ENCODE results near the gene HTR2C. TPM values are rescaled to one million over a fixed set of nuclear protein-coding genes. Genes with fewer than 3 reads are reported as not detected.
"Not testable (repeated sequence)": the region's sequence is repeated elsewhere in the genome, so short reads cannot be mapped to it uniquely, and the experiment has no call there.

Gene HTR2C
- total RNA-seq, 1 donor from 2014 or later = not detected

GRCh38 chrX:114932550-114932949 is 348.7 kb downstream of the HTR2C start:
- Histone ChIP-seq H3K9ac (ENCODE audit: low read depth in 1 of 3, low read length in 3 of 3) (no peak overlapping the region), H3K36me3 (ENCODE audit: control insufficient read depth in 3 of 3, insufficient read depth in 3 of 3, low read length in 3 of 3) (no peaks in the 10 kb centered on the region), H3K27ac (ENCODE audit: low read depth, low read length) (no peak overlapping the region), H3K4me3 (ENCODE audit: low read length in 3 of 3) (no peak overlapping the region), H3K4me1 (ENCODE audit: control insufficient read depth in 3 of 3, insufficient read depth in 3 of 3, low read length in 3 of 3) (no peaks in the 10 kb centered on the region), H3K27me3 (ENCODE audit: control insufficient read depth in 3 of 3, insufficient read depth in 3 of 3, low read length in 3 of 3) (no peaks in the 10 kb centered on the region), H3K9me3 (ENCODE audit: control insufficient read depth in 3 of 3, low read length in 3 of 3) (no peaks in the 10 kb centered on the region)

- H3K27me3 ChIP-seq (ENCODE audit: control insufficient read depth in 3 of 3, insufficient read depth in 3 of 3, low read length in 3 of 3); H3K4me3 ChIP-seq (ENCODE audit: low read length in 3 of 3); H3K9ac ChIP-seq (ENCODE audit: low read depth in 1 of 3, low read length in 3 of 3); H3K9me3 ChIP-seq (ENCODE audit: control insufficient read depth in 3 of 3, low read length in 3 of 3); H3K27ac ChIP-seq (ENCODE audit: low read depth, low read length); H3K4me1 ChIP-seq (ENCODE audit: control insufficient read depth in 3 of 3, insufficient read depth in 3 of 3, low read length in 3 of 3); H3K36me3 ChIP-seq (ENCODE audit: control insufficient read depth in 3 of 3, insufficient read depth in 3 of 3, low read length in 3 of 3): not testable (repeated sequence)
These were observed 349.4 kb downstream of the HTR2C start for GRCh38 chrX:114933291-114933690.

- H3K9ac ChIP-seq (ENCODE audit: low read depth in 1 of 3, low read length in 3 of 3); H3K4me3 ChIP-seq (ENCODE audit: low read length in 3 of 3); H3K9me3 ChIP-seq (ENCODE audit: control insufficient read depth in 3 of 3, low read length in 3 of 3); H3K27ac ChIP-seq (ENCODE audit: low read depth, low read length); H3K36me3 ChIP-seq (ENCODE audit: control insufficient read depth in 3 of 3, insufficient read depth in 3 of 3, low read length in 3 of 3); H3K27me3 ChIP-seq (ENCODE audit: control insufficient read depth in 3 of 3, insufficient read depth in 3 of 3, low read length in 3 of 3); H3K4me1 ChIP-seq (ENCODE audit: control insufficient read depth in 3 of 3, insufficient read depth in 3 of 3, low read length in 3 of 3): not testable (repeated sequence)
These were observed 353.2 kb downstream of the HTR2C start for GRCh38 chrX:114937090-114937489.

GRCh38 chrX:114952696-114953095 is 368.8 kb downstream of the HTR2C start:
- no peak overlapping the region for H3K27ac ChIP-seq (ENCODE audit: low read depth, low read length)
- no peak overlapping the region for H3K4me3 ChIP-seq (ENCODE audit: low read length in 3 of 3)
- no peaks in the 10 kb centered on the region for H3K27me3 ChIP-seq (ENCODE audit: control insufficient read depth in 3 of 3, insufficient read depth in 3 of 3, low read length in 3 of 3)
- H3K9ac ChIP-seq (ENCODE audit: low read depth in 1 of 3, low read length in 3 of 3) = no peak overlapping the region
- H3K9me3 ChIP-seq (ENCODE audit: control insufficient read depth in 3 of 3, low read length in 3 of 3) = no peaks in the 10 kb centered on the region
- H3K36me3 ChIP-seq (ENCODE audit: control insufficient read depth in 3 of 3, insufficient read depth in 3 of 3, low read length in 3 of 3) = no peaks in the 10 kb centered on the region
- no peaks in the 10 kb centered on the region for H3K4me1 ChIP-seq (ENCODE audit: control insufficient read depth in 3 of 3, insufficient read depth in 3 of 3, low read length in 3 of 3)

Small RNAs within 50 kb of the gene (small RNA-seq; reads per million reads assigned to genes)
- gene AL355812.1 (not detected), gene MIR1264 (not detected), gene MIR1298 (1.1 reads per million, percentile 80 among the genes with 10 or more reads in this experiment), gene MIR1911 (not detected), gene MIR1912 (not detected), gene MIR448 (not detected), gene MIR764 (not detected), gene SNORA35 (not detected)

All from skeletal muscle tissue (tissue), 5 donors.